ENCODE measurements around the gene KRT79.
"Not testable (repeated sequence)": the region's sequence is repeated elsewhere in the genome, so short reads cannot be mapped to it uniquely, and the experiment has no call there.

KRT79 gene

DNA sequence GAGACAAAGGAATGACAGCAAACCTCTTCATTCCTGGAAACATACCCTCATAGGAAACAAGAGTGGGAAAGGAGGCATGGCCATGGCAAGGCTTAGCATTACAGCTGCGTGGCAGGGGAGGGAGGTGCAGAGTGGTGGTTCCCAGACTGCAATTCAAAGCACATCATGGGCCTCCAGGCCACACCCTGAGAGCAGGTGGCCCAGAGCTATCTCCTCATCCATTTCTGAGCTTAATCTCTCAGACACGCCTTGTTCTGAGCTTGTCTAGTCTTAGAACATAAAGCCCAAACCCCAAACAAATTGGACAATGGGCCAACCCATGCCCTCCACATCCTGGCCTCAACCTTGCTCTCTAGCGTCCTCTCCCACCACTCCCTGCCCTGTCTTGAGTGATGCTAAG is 32.3 kb downstream of the KRT79 start:
- no peak for DNase-seq

DNA sequence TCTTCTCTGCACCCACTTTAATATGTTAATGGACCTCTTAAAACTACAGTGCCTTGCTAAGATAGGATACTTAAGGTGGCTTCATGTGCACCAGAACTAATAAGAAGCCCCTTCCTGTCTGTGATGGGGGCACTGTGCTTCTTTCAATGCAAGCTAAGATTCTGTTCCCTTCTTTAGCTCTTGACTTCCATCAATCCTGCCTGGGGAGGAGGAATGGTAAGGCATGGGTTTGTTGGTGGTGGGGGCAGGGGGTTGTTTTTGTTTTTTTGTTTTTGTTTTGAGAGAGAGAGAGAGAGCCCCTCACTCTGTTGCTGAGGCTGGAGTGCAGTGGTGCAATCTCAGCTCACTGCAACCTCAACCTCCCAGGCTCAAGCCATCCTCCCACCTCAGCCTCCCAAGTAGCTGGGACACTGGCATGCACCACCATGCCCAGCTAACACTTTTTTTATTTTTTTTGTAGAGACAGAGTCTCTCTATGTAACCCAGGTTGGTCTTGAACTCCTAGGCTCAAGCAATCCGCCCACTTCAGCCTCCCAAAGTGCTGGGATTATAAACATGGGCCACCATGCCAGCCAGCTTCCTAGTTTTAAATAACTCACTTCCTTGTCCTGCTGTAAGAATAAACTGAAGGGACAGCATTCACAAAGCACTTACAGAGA is 33.7 kb downstream of the KRT79 start:
- DNase-seq = no peak

DNA sequence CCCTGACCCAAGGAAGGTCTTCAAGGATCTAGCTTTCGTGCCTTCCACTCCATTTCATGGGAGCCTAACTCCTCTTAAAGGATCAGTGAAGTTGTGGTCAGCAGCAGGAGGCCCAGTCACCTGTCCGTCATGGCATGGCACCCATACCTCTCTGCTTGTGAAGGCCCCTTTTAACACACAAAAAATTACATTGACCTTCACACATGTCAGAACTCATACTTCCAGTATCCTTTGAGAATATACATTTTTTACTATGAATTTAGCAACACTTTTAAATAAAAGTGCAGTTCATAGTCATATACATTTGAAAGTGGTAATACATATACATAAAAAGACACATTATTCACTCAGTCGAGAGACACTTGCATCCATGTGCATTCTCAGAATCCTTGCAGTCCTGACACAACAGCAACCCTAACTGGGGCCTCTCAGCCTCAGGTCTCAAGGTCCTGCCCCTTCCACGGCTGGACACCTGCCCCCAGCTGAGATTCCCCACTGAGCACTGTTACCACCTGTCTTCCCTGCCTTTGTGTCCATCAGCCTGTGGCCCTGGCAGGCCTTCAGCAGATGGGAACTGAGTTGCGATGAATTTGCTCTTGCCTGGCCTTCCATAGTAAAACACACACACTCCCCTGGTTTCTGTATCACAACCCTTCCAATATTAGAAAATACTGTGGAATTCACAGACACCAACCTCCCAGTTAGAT is 34.5 kb downstream of the KRT79 start:
- no peak for DNase-seq

DNA sequence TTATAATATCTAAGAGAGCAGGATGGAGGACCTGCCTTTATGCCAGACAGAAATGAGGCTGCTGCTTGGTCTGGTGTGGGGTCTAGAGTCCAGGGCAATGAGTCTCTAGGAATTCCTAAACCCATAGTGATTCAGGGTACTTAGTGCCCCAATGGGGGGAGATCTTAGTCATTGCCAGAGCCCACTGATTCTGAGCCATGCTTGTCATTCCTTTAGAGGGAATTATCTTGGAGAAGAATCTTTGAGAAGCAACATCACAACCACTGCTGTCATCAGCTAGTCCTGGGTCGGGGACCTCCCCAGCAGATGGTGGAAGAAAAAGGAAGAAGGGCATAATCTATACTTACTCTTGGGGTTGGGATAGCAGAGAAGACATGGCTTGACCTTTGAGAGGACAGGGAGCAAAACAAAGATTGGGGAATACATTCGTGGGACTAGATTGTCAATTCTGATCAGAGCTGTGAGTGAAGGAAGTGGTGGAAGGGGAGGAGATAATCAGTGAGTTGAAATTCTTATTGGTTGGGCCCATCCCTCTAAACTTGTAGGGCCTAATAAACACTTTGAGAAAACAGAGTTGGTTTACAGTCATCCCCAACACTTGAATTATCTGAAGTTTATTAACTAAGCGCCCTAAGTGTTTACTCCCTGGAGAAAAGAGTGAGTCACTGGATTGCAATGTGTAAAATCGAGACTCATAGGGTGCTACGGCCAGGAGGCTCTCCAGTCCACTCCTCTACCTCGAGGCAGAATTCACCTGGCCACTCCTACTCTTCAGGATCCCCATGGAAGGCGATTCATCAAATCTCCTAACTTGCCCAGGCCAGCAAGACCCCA is 35.2 kb downstream of the KRT79 start:
- DNase-seq = no peak

DNA sequence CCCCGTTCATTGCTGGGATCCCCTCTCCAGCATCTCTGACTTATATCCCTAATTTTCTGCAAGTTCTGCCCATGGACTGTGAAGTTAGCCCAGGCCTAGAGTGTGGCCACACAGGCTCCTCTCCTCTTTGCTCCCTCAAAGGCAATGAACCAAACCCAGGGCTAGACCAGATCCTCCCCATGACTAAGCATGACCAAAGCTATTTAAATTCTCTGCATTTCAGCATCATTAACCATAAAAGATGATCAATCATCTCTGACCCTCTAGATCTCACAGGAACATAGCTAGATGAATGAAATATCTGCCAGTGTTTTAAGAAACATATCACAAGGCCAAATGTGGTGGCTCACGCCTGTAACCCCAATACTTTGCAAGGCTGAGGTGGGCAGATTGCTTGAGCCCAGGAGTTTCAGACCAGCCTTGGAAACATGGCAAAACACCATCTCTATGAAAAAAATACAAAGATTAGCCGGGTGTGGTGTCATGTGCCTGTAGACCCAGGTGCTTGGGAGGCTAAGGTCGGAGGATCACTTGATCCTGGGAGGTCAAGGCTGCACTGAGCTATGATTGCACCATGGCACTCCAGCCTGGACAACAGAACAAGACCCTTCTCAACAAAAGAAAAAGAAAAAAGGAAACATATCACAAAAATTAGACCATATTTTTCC is 36.0 kb downstream of the KRT79 start:
- no peak for DNase-seq

DNA sequence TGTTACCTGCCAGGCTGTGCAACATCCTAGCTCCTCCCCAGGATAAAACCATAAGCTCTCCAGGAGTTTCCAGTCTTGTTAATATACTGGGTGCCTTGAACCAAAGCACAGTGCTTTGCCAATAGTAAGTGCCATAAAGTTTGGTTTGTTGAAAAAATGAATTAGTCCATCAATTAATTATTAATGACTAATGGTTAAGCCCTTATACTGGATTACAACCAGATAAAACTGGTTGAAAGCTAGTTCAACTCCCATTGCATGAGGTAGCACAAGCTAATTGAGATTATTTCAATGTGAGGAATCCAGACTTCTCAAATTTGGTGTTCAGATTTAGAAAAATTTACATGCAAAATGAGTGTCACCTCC is 36.6 kb downstream of the KRT79 start:
- DNase-seq = no peak

DNA sequence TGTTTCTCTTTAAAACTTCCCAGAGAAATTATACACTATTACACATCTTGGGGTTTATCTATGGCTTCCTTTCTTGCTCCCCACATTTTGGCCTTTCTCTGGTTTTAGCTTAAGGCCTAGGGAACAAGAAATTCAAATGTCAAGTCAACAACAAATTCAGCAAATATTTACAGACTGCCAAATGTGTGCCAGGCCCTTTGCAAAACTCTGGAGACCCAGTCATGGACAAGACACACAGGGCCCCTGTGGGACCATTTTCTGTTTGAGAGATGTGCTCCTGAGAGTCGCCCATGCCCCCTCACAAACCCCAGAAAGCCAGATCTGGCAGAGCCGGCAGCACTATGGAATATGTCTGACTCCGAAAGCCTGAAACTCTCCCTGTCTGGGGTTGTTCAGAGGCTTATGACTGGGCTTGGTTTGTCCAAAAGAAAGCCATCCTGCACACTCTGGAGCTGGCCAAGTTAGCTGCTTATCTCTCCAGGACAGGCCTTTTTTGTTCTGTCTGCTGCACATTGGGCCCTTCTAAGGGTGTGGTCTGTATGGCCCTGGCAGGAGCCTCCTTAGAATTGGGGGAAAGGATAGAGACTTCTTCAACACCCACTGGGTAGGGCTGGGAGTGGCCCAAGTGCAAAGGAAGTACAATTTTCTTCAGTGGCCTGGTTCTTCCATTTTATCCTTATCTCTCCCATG is 37.1 kb downstream of the KRT79 start:
- DNase-seq = no peak

DNA sequence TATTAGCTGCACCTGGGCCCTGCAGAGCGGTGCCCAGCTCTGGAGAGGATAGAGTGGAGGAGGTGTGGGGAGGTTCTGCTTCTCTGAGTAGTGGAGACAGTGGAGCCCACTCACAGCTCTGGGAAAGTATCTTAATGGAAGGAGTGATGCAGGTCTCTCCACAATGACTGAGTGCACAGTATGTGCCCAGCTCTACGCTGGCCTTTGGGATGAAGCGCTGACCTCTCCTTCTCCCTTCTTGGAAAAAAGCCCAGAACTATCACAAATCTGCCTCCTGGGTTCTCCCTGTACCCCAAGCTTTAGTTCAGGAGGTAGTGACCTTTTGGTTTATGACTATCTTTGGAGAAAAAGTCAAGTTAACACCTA is 37.7 kb downstream of the KRT79 start:
- no peak for DNase-seq

DNA sequence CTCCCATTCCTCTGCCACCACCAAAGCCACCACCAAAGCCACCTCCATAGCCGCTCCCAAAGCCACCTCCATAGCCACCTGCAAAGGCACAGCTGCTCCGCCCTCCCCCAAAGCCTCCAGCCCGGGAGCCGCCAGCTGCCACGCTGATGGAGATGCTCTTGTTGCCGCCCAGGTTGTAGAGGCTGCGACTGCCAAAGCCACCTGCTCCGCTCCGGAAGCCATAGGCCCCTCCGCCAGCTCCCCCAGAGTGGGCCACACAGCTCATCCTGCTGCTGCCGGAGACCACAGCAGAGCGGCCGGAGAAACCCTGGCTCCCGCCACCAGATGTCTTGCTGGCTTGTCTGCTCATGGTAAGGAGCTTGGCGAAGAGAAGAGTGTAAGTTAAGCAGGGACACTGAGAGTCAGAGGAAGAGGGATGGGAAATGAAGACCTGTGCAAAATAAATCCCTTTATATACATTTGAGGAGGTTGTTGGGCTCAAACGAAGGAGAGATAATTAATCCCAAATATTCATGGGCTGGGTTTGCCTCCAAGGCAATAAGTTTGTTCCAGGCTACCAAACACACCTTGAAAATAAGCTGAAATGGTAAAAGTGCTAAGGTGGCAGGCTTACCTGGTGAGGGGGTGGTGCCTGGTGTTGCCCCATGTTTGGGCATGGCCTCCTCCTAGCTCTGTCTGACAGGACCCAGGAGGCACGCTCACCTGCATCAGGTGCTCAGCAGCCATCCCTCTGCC is 38.2 kb downstream of the KRT79 start, which contains the start of gene KRT3:
Gene KRT3, minus strand, starts transcription at position 424 of the 735 bp plus-strand sequence. Its CDS starts 75 bp downstream, at position 349.
- no peak for DNase-seq

DNA sequence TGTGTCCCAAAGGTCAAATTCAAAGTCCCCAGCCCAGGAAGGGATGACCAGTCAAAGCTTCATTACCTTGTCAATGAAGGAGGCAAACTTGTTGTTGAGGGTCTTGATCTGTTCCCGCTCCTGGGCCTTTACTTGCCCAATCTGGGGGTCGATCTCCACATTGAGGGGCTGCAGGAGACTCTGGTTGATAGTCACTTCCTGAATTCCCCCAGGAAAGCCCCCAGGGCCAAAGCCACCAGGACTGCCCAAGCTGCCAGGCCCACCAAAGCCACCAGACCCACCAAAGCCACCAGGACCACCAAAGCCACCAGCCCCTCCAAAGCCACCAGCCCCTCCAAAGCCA is 38.8 kb downstream of the KRT79 start:
- DNase-seq = not testable (repeated sequence)

DNA sequence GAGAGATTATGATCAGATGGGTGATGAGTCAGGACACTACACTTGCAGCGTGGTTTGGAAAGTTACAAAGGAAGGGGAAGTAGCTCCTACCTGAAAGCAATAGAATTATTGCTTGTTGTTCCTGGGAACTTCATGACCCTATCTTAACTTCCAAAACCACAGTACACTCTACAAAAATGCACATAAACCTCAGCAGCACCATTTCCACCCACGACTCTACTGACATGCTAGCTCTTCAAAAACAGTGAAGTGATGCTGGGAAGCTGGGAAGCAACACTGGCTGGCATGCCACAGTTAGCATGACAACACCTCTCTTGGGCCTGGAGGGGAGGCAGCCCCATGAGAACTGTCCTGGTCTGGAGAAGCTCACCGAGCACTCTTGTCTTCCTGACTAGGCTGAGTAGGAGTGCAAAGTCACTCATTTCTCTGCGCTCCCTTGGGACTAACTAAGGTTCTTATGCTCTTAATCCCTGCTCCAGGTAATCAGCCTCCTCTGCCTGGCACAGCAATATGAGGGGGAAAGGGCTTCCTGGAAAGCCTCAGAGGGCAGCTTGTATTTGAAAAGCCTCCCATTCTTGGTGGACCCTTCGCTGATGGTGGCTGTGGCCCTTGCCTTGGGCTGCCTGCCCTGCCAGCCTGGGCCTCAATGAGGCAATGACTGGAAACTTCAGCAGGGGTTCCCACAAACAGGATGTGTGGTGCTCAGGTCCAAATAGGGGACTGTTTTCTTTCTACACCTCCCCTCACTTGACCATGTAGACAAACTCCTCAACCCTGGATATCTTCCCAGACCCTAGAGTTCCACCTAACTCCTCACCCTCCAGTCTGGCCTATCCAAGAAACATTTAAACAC is 39.4 kb downstream of the KRT79 start:
- no peak for DNase-seq

DNA sequence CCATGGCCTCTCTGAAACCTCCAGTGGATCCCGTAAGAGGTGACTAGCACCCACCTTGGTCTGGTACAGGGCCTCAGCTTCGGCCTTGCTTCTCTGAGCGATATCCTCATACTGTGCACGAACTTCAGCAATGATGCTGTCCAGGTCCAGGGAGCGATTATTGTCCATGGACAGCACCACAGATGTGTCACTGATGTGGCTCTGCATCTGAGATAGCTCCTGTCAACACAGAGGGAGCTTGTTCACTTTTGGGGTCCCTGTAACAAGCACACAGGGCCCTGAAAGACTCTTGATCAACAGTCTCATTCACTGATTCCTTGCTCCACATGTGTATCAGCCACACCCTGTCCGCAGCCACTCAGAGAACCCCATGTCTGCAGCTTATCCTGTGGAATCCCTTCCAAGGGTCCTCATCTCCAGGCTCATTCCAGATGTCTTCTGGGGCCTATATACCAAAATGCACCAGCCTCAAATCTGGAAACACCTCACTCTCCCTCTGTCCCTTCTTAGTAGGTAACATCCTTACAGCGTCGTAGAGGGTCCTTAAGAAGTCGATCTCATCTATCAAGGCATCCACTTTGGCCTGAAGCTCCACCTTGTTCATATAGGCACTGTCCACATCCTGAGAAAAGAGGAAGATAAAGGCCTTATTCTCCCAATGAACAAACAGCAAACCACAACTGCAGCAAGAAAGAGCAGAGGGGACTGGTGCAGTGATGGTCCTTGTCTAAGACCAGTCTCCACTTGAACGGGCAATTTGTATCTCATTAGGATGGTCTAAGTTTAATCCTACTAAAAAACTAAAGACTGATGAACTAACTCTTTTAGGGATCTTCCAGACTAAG is 41.7 kb downstream of the KRT79 start:
- no peak for DNase-seq

DNA sequence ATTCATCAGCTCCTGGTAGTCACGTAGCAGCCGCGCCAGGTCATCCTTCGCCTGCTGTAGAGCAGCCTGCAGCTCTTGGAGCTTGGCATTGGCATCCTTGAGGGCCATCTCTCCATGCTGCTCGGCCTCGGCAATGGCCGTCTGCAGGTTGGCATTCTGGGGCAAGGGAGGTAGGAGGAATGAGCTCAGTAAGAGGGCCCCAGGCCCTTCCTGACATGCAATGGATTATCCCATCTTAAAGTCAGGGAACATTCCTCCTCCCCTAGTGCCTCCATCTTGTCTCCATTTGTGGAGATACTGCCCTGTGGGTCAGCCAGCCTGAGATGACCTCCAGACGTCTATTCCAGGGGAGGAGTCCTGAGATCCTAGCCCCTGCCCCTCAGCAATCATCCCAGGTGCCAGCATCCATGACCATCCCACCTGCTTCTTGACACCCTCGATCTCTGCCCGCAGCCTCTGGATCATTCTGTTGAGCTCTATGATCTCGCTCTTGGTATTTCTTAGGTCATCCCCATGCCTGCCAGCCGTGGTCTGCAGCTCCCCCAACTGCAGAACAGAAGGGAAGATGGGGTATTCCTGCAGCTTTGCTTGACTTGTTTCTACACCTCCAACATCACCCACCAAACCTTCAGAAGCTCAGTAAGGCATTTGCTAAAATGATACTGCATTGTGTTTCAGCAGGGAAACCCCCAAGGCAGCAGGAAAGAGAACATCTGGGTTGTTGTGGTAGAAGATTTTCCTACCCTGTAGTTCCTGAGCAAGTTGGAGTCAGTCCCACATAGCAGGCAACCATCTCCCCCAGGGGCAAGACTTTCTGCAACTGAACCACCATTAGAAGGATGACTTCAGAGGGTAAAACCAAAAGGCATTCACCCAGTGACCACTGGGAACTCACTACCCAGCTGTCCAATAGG is 42.6 kb downstream of the KRT79 start:
- no peak for DNase-seq

DNA sequence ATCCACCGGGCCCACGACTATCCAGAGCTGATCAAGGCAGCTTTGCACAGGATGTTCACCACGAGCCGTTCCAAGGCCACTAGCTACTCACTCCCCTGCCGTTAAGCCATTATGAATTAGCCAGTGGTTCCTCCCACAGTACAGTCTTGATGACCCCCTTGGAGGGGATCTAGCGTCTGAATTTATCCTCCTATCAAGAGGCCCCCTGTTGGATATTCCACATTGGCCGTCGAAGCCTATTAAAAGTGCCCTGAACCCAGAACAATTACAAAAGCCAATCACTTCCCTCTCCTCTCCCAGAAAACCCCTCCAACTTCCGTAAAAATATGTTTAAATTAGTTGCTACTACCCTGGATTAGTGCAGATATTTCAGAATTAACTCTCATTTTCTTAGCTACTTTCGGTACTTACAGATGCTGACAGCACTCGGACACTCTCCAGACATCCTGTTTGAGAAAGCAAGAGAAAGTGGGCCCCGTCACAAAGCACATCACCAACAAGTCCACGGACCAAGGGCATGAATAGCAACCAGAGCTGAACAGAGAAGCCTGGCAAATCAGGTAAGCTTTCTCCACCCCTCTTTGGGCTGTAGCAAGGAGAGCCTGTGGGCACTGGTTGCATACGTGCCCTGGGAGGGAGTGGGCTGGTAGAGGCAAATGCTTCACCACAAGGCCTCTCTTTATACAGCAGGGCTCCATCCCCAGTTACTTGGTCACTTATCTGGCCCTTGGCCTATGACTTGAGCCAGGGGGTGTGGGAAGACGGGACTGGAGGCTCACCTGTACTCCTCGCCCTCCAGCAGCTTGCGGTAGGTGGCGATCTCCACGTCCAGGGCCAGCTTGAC is 43.5 kb downstream of the KRT79 start:
- no peak for DNase-seq

DNA sequence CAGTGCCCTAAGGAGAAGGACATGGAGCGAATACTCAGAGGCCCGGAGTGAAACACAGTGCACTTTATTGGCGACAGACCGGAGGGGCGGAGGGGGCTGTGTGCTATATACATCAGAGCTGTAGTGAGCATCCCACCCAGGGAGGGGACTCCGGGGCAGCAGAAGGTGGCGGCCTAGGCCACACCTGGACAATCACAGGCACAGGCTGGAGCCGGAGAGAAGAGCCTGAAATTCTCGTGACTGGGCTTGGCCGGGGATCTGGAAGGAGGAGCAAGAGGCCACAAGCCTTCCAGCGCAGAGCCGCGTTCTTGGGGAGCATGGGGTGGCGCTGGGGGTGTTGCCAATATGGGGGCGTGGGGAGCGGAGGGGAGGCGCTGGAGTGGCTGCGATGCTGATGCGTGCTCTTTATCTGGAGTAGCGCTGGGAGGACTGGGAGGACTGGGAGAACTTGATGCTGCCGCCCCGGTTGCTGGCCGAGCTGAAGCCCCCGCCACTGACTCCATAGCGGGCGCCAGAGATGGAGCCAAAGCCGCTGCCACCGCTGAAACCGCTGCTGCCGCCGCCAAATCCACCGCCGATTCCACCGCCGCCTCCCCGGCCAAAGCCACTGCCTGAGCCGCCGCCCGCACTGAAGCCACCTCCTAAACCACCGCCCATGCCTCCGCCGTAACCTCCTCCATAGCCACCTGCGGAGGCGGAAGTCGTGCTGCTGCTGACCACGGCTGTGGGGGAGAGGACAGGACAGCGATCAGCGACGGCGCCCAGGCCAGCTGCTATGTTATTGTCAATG is 44.3 kb downstream of the KRT79 start:
- no peak for DNase-seq

DNA sequence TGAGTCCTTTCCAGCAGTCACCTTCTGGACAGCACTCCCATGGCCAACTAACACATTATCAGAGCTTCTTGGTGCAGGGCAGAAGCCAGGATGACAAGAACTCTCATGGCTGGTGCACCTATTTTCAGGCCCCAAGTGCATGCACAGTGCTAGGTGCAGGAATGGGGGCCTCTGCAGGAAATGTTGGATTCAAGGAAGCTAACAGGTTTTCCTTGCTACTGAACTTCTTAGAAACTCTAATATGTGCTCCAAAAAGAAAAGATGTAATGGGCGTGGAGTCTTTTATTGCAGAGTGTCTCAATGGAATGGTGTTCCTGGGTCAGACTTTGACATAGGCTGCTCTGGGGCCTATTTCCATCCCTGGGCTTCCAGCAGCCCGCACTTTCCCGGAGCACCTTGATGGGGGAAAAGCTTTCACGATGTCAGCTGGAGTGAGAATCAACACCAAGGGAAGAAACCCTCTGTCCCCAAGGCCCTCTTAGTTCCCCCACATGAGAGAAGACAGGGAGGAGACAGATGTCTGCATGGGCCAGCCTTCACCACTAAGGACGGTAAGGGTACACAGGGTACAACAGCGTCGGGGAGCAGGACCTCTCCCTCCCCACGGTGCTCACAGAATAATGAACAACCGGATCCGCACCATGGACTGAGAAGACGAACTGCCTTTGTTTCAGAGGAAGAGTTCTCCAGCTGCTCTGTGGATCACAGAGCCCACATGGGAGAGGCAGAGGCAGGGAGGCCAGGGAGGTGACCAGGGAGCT is 45.1 kb downstream of the KRT79 start:
- DNase-seq = no peak

Measured in NCI-H1048 (cell line).